Neuron (in vitro differentiated cells): ENCODE measurements around the gene MAP7.

ENCODE experiments used
- H2AFZ ChIP-seq: one replicate; pipeline ENCODE4 v1.6.1; 2013; ENCODE audit warnings: low read depth, mild to moderate bottlenecking, inconsistent platforms, low read length, moderate library complexity
- H3K27me3 ChIP-seq: one replicate; pipeline ENCODE4 v1.6.1; 2013; ENCODE audit warnings: low read length; ENCODE audit not compliant: insufficient read depth
- H3K36me3 ChIP-seq: one replicate; pipeline ENCODE4 v1.6.1; 2013; ENCODE audit warnings: low read length; ENCODE audit not compliant: insufficient read depth
- H3K4me1 ChIP-seq: one replicate; pipeline ENCODE4 v1.6.1; 2013; ENCODE audit warnings: low read length; ENCODE audit not compliant: insufficient read depth
- H3K4me3 ChIP-seq: 2 replicates; pipeline ENCODE4 v1.5.1; 2013; ENCODE audit warnings: mild to moderate bottlenecking, low read length, moderate library complexity
- H3K9me3 ChIP-seq: one replicate; pipeline ENCODE4 v1.6.1; 2013; ENCODE audit warnings: low read length

Gene MAP7

DNA sequence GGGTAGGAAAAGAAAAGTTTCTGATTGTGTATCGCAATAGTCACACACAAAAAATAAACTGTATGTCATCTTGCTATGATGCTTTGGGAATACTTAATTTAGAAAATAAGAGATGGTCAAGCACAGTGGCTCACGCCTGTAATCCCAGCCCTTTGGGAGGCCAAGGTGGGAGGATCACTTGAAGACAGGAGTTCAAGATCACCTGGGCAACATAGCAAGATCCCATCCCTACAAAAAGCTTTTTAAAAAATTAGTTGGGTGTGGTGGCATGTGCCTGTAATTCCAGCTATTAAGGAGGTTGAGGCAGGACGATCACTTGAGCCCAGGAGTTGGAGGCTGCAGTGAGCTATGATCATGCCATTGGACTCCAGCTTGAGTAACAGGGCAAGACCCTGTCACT lies 27.6 kb downstream of the MAP7 start:
- Histone ChIP-seq H3K9me3 (no peaks in the 10 kb centered on the region), H3K27me3 (no peaks in the 10 kb centered on the region), H3K4me1 (peaks cover 12% of the 10 kb centered on the region), H3K36me3 (no peaks in the 10 kb centered on the region), H2AFZ (no peak overlapping the region), H3K4me3 (no peak overlapping the region)

DNA sequence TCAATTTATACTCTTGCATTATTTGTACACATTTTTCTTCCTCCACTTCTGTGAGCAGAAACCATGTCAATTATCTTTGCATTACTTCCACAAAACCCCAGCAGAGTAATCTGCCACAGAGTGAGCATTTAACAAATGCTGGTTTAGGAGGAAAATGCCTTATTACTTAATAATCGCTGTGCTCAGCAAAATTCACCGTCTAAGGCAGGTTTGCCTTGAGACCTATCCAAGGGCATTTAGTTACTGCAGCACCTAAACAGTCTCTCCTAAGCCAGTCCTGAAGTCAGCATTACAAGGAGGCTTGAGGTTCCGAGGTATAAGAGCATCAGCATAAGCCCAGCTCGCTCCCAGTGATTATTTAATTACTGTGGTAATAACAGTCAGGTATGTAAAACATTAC lies 28.3 kb downstream of the MAP7 start:
- H2AFZ ChIP-seq = no peak overlapping the region
- no peaks in the 10 kb centered on the region for H3K9me3 ChIP-seq
- H3K36me3 ChIP-seq = no peaks in the 10 kb centered on the region
- no peaks in the 10 kb centered on the region for H3K27me3 ChIP-seq
- no peak overlapping the region for H3K4me3 ChIP-seq
- peaks cover 12% of the 10 kb centered on the region for H3K4me1 ChIP-seq

DNA sequence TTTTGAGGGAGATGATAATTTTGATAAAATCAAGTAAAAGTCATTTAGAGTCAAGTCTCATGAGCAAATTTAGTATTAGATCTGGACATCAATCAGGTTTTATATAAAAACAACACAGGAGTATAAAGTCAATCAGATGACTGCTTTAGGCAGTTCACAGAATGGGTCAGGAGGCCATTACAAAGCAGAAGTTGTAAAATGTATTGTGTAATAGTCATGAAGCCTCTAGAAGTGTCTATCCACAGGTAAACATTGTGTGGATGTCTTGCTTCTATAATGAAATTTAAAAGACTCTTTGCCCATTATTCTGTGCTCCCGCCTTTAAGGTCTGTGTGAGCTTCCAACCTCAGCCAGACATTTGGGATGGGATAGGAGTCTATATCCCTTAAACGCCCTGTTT lies 28.8 kb downstream of the MAP7 start:
- no peak overlapping the region for H2AFZ ChIP-seq
- no peaks in the 10 kb centered on the region for H3K36me3 ChIP-seq
- H3K9me3 ChIP-seq = no peaks in the 10 kb centered on the region
- peaks cover 8% of the 10 kb centered on the region for H3K4me1 ChIP-seq
- no peak overlapping the region for H3K4me3 ChIP-seq
- H3K27me3 ChIP-seq = no peaks in the 10 kb centered on the region

DNA sequence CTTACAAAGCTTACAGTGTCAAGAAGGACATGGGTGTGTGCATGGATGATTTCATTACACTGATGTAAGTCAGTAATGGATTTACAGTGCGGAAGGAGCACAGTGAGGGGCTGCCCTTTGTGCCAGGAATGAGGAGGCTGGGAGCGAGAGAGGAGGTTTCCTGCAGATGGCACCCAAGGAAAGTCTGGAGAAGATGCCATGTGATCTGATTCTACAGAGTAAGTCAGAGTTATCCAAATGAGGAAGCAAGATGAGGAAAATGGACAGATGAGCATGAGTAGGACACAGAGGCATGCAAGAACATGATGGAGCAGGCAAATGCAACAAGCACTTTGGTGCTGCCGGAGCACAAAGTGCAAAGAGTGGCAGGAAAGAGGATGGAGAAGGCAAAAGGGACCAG lies 29.7 kb downstream of the MAP7 start:
- no peaks in the 10 kb centered on the region for H3K9me3 ChIP-seq
- H3K4me1 ChIP-seq = peaks cover 7% of the 10 kb centered on the region
- no peaks in the 10 kb centered on the region for H3K36me3 ChIP-seq
- H3K4me3 ChIP-seq = no peak overlapping the region
- no peaks in the 10 kb centered on the region for H3K27me3 ChIP-seq
- H2AFZ ChIP-seq = no peak overlapping the region

DNA sequence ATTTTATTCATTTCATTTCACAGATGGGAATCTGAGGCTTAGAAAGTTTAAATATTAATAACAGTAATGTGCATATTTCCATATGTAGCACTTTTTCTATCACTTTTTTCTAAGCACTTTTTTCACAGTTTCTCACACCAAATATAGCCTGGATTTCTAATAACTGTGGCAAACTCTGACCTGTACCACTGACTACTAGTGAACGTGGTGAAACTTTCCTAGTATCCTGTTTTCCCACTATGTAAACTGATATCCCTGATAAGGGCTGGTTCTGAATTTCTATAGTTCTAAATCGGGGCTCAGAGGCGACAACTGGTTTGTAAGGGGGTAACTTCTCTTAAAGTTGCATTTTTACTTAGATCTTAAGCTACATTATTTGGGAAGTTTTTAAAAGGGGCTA lies 32.6 kb downstream of the MAP7 start:
- H2AFZ ChIP-seq = no peak overlapping the region
- H3K4me1 ChIP-seq = no peaks in the 10 kb centered on the region
- no peaks in the 10 kb centered on the region for H3K36me3 ChIP-seq
- H3K9me3 ChIP-seq = no peaks in the 10 kb centered on the region
- no peak overlapping the region for H3K4me3 ChIP-seq
- no peaks in the 10 kb centered on the region for H3K27me3 ChIP-seq

DNA sequence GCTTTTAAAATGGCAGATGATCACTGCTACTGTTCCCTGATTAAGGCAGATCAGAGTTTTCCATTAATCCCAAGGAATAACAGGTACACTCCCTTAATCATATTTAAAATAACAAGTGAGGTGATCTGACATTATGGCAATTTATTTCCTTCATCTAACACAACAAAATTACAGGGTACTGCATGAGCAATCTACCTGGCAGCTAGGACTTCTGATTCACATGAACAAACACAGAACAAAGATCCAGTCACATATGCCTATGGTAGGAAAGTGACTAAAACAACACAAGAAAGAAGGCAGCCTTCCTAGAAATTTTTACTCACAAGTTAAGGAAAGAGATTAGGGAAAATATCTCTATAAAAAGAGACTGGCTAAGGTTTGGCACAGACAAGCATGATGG lies 33.2 kb downstream of the MAP7 start:
- Histone ChIP-seq H3K36me3 (no peaks in the 10 kb centered on the region), H3K4me1 (no peaks in the 10 kb centered on the region), H3K27me3 (no peaks in the 10 kb centered on the region), H2AFZ (no peak overlapping the region), H3K9me3 (no peaks in the 10 kb centered on the region), H3K4me3 (no peak overlapping the region)

DNA sequence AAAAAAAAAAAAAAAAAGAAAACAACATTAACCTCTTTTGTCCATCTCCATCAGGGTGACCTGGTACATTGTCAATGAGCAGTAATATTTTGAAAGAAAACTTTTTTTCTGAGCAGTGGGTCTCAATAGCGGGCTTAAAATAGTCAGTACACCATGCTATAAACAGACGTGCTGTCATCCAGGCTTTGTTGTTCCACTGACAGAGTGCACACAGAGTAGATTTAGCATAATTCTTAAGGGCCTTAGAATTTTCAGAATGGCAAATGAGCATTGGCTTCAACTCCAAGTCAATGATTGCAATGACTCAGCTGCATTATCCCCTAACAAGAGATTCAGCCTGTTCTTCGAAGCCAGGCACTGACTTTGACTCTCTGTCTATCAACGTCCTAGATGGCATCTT lies 35.6 kb downstream of the MAP7 start:
- Histone ChIP-seq H3K36me3 (no peaks in the 10 kb centered on the region), H3K4me1 (no peaks in the 10 kb centered on the region), H3K27me3 (no peaks in the 10 kb centered on the region), H3K9me3 (no peaks in the 10 kb centered on the region), H2AFZ (no peak overlapping the region), H3K4me3 (no peak overlapping the region)

DNA sequence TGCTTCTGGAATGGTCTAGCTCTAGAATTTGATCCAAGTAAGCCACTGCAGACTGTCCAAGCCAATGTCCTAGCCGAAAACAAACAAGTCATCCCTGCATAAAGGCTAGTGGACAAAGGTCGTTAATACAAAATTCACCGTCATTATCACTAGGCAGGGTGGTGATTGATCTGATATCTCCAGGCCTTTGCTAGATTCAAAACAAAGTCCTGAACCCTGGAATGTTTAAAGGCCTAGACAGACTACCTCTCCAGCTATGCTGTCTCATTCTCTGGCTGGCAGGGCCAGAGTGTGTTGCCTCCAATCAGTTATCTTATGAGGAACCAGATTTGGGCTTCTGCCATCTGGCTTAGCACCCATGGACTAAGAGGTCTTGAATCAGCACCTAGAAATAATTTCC lies 38.3 kb downstream of the MAP7 start:
- Histone ChIP-seq H3K4me1 (no peaks in the 10 kb centered on the region), H3K27me3 (no peaks in the 10 kb centered on the region), H2AFZ (no peak overlapping the region), H3K4me3 (no peak overlapping the region), H3K36me3 (no peaks in the 10 kb centered on the region), H3K9me3 (no peaks in the 10 kb centered on the region)

DNA sequence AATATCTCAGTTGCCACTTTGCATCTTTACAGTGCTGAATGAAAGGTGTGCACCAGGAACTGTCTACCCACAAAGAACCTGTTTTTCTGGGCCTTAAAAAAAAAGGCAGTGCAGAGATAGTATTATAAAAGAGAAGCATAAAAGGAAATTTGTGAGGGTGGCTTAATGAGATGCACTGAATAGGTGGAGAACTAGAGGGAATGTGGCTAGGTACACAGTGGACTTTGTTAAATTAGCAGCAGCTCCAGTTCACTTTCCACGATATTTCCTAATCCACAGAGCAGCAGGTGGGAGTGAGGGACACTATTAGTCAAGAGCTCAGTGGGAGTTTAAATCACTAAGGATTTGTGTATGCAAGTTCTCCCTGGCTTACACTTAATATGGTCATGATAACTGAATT lies 38.8 kb downstream of the MAP7 start:
- Histone ChIP-seq H3K4me3 (no peak overlapping the region), H2AFZ (no peak overlapping the region), H3K9me3 (no peaks in the 10 kb centered on the region), H3K27me3 (no peaks in the 10 kb centered on the region), H3K36me3 (no peaks in the 10 kb centered on the region), H3K4me1 (no peaks in the 10 kb centered on the region)

DNA sequence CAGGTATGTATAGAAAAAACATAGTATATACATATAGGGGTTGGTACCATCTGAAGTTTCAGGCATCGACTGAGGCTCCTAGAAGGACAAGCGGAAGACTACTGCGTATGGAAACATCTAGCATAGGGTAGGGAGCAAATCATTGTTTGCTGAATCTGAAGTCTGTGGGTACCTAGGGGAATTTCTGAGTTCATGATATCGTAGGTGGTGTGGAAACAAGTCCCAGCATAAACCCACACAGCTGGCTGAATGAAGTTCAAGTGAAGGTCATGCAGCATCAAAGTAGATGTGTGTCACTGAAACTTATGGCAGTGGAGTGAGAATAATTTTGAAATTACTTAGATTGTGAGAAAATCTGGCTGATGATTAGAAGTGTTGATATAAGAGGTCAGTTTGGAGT lies 39.4 kb downstream of the MAP7 start:
- H3K36me3 ChIP-seq = no peaks in the 10 kb centered on the region
- no peak overlapping the region for H3K4me3 ChIP-seq
- H2AFZ ChIP-seq = no peak overlapping the region
- no peaks in the 10 kb centered on the region for H3K27me3 ChIP-seq
- H3K4me1 ChIP-seq = no peaks in the 10 kb centered on the region
- H3K9me3 ChIP-seq = no peaks in the 10 kb centered on the region

DNA sequence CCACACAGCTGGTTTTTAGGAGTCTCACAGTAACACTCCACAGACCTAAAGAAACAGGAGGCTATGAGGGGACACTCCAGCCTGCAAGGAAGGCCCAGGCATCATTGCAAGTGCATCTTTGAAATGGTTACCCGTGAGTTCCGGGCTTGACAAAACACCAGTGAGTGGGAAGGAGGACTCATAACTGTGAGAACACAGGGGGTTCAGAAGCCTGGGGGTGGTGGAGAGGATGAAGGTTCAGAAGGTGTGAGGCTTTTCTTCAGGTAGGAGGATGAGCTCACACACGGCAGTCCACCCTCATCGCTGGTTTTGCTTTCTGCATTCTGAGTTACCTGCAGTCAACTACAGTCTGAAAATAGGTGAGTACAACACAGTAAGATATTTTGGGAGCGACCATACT lies 39.9 kb downstream of the MAP7 start:
- Histone ChIP-seq H3K4me3 (no peak overlapping the region), H3K36me3 (no peaks in the 10 kb centered on the region)

DNA sequence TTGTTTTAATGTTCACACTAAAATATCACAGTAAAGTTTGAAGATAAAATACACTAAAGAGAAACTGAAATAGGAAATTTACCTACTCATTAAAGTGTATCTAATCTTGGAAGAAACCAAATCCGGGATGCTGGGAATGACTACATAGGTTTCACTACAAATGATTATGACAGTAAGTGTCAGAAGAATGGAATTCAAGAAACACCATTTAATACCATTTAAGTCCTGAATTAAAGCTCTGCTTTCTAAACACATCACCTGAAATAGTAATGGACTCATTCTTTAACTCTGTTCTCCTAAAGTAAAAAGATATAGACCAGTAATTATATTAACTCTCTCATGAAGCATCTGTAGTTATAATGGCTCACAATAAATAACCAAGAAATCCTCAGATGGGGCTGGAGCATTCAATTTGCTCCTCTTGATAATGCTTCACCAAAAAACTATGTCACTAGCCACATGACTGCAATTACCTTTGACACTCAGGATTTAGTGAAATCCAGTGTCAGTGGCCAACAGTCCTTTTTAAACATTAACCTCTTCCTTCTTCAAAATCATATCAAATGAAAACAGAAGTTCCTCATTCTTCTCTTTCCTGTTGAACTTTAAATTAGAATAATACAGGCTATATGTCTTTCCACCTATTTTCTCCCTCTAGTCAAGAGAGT lies 41.4 kb downstream of the MAP7 start:
- no peak overlapping the region for H2AFZ ChIP-seq

More for the DNA sequence above, 39.9 kb downstream of the MAP7 start:
- Histone ChIP-seq H2AFZ (no peak overlapping the region), H3K9me3 (no peaks in the 10 kb centered on the region), H3K27me3 (no peaks in the 10 kb centered on the region), H3K4me1 (no peaks in the 10 kb centered on the region)

DNA sequence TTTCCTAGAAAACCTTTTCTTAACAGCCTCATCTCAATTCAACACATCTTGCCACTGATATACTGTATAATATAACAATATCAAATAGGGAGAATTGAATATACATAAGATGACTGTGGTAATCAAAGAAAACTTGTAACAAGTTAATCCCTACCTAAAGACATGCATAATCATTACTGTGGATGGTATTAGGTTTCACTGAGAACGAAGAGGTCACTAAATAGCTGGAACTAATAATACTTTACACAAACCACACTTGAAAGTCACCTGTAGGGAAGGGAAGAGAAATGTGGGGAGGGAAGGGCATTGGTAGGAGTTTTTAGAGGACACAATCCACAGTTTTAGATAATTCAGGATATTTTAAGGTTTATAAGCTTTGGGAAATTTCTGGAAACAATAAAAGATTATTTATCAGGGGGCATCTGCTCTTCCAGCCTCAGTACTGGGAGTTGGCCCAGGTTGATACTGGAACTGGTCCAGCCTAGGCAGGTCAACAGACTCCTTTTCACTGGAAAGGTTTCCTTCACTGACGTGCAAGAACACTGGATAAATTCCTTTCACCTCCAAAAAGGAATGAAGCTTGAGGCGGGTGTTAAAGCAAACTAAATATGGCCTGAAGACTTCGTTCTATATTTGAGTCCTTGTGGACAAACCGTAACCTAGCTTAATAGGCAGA lies 44.0 kb downstream of the MAP7 start:
- H3K27me3 ChIP-seq = no peaks in the 10 kb centered on the region
- H2AFZ ChIP-seq = no peak overlapping the region
- peaks cover 14% of the 10 kb centered on the region for H3K4me1 ChIP-seq
- no peaks in the 10 kb centered on the region for H3K9me3 ChIP-seq
- no peak overlapping the region for H3K4me3 ChIP-seq
- no peaks in the 10 kb centered on the region for H3K36me3 ChIP-seq

More for the DNA sequence above, 41.4 kb downstream of the MAP7 start:
- no peaks in the 10 kb centered on the region for H3K27me3 ChIP-seq
- no peak overlapping the region for H3K4me3 ChIP-seq
- no peaks in the 10 kb centered on the region for H3K4me1 ChIP-seq
- H3K36me3 ChIP-seq = no peaks in the 10 kb centered on the region
- no peaks in the 10 kb centered on the region for H3K9me3 ChIP-seq
